ENCODE data around the gene CSTF2T. TPM values are rescaled to one million over a fixed set of nuclear protein-coding genes. Genes with fewer than 3 reads are reported as not detected.
A peak's percentile ranks its signal among the peaks of the same experiment; 100 is the strongest.

Gene CSTF2T
- total RNA-seq, 3 donors from 2014 or later (not counting 1 experiment from before 2014, with no cell fraction given): 29.8 to 34.8 (median 32.8) TPM

DNA sequence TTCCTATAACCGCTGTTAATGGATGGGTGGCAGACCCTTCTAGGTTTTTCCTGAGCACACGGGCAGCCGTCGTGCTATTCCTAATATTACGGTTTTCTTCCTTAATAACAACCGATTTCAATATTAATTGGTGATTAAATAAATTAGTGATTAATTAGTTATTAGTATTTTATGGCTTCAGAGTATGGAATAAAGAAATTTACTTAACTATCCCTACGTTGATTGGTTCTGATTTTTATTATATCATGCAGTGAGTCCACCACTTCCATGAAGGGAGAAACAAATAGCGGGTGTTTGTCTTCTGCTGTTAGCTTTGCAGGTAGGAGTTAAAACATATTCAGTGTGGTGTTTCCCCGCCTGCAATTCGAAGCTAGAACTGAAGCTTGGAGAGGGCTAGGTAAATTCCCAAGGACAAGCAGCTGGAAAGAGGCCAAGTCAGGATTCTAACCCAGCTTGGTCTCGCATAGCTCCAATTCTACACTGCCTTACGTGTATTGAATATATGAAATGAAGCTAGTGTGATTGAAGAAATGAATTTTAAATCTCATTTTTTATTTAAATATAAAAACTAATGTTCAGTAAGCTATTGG, 928 bp upstream of the CSTF2T start:
- intact Hi-C loops (cut with micrococcal nuclease): no loop called here
- peak overlapping the region; percentile 98 to 100 for H3K27ac Mint-ChIP-seq
- H3K27ac ChIP-seq (ENCODE audit: low read length): peak overlapping the region; percentile 93
- no peaks in the 10 kb centered on the region for H3K9me3 Mint-ChIP-seq
- peak overlapping the region; percentile 78 for H3K4me3 ChIP-seq (ENCODE audit: low read length)
- H3K4me3 Mint-ChIP-seq: peak overlapping the region; percentile 99
- H3K27me3 ChIP-seq (ENCODE audit: control insufficient read depth, insufficient read depth, low read length): no peaks in the 10 kb centered on the region
- no peaks in the 10 kb centered on the region for H3K9me3 ChIP-seq (ENCODE audit: control insufficient read depth, insufficient read depth, low read length)
- no peaks in the 10 kb centered on the region for H3K27me3 Mint-ChIP-seq (ENCODE audit: low read depth in 2 of 2)
- peaks cover 10% of the 10 kb centered on the region for H3K36me3 ChIP-seq (ENCODE audit: control insufficient read depth, insufficient read depth, low read length)
- ATAC-seq (no peak), DNase-seq (peak; percentile 20 to 47)
- peaks cover 24% of the 10 kb centered on the region for H3K4me1 ChIP-seq (ENCODE audit: control insufficient read depth, insufficient read depth, low read length)
- 65% methylated on average over 7 of the region's 12 CpGs for WGBS (ENCODE audit: insufficient coverage)
- TF ChIP-seq, protein P1, sequence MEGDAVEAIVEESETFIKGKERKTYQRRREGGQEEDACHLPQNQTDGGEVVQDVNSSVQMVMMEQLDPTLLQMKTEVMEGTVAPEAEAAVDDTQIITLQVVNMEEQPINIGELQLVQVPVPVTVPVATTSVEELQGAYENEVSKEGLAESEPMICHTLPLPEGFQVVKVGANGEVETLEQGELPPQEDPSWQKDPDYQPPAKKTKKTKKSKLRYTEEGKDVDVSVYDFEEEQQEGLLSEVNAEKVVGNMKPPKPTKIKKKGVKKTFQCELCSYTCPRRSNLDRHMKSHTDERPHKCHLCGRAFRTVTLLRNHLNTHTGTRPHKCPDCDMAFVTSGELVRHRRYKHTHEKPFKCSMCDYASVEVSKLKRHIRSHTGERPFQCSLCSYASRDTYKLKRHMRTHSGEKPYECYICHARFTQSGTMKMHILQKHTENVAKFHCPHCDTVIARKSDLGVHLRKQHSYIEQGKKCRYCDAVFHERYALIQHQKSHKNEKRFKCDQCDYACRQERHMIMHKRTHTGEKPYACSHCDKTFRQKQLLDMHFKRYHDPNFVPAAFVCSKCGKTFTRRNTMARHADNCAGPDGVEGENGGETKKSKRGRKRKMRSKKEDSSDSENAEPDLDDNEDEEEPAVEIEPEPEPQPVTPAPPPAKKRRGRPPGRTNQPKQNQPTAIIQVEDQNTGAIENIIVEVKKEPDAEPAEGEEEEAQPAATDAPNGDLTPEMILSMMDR (IDR thresholded peaks at IDR 0.05): no peak
- H3K4me1 Mint-ChIP-seq: peaks cover 44 to 48% of the 10 kb centered on the region in 2 donors
- peaks cover 7% of the 10 kb centered on the region for H3K36me3 Mint-ChIP-seq

DNA sequence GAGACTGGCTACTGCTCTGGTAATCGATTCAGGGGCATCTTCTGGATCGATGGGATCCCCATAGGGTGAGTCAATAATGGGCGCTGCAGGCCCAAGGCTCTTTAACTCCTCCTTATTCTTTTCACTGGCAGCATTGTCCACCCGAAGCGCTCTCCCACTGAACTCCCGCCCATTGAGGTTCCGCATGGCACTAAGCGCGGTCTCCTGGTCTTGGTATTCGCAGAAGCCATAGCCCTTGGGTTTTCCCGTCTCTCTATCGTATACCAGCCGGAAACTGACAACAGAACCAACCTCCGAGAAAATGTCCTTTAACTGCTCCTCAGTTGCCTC, 285 bp downstream of the CSTF2T start:
- Histone ChIP-seq H3K4me3 (ENCODE audit: low read length) (peak overlapping the region; percentile 78), H3K27ac (ENCODE audit: low read length) (peak overlapping the region; percentile 93), H3K27me3 (ENCODE audit: control insufficient read depth, insufficient read depth, low read length) (no peaks in the 10 kb centered on the region), H3K9me3 (ENCODE audit: control insufficient read depth, insufficient read depth, low read length) (no peaks in the 10 kb centered on the region), H3K36me3 (ENCODE audit: control insufficient read depth, insufficient read depth, low read length) (peaks cover 10% of the 10 kb centered on the region), H3K4me1 (ENCODE audit: control insufficient read depth, insufficient read depth, low read length) (peaks cover 24% of the 10 kb centered on the region)
- H3K36me3 Mint-ChIP-seq: peaks cover 7% of the 10 kb centered on the region
- peak overlapping the region; percentile 99 for H3K4me3 Mint-ChIP-seq
- peak overlapping the region; percentile 98 to 100 for H3K27ac Mint-ChIP-seq
- H3K27me3 Mint-ChIP-seq (ENCODE audit: low read depth in 2 of 2): no peaks in the 10 kb centered on the region
- no peaks in the 10 kb centered on the region for H3K9me3 Mint-ChIP-seq
- TF ChIP-seq, protein P1 (IDR thresholded peaks at IDR 0.05): no peak
- intact Hi-C loops (cut with micrococcal nuclease): loop anchor here (10.0 kb wide), 2 partner anchors 176 to 1074 kb away; partner anchors contain the start of gene SGMS1
- WGBS (ENCODE audit: insufficient coverage): under 1% methylated on average over 14 of the region's 14 CpGs
- peaks cover 50 to 55% of the 10 kb centered on the region in 2 donors for H3K4me1 Mint-ChIP-seq
- DNase-seq (no peak), ATAC-seq (peak; percentile 44 to 51 (median 50))

DNA sequence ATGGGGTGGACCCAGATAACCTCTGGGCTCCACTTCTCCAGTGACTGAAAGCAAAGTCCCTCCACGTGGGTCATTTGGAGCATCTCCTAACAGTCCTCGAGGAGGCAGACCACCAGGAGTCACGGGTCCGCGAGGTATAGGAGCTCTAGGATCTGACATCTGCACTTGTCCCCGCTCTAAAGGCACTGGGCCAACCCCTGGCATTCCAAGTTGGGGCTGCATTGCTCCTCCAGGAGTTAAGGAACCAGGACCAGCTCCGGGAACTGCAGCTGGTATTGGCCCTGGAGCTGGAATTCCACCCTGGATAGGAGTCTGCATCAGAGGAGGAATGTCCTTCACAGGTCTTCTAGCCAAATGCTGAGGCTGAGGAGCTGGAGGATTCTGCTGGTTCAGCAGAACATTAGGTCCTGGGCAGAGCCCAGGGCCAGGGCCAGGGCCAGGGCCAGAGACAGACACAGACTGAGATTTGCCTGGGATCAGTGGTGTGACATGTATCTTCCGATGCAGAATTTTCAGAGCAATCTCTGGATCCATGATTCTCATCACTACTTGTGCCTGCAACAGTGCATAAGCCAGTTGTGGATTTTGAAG, 827 bp downstream of the CSTF2T start:
- H3K36me3 ChIP-seq (ENCODE audit: control insufficient read depth, insufficient read depth, low read length): peaks cover 10% of the 10 kb centered on the region
- peak overlapping the region; percentile 78 for H3K4me3 ChIP-seq (ENCODE audit: low read length)
- DNase-seq (peak in 1 of 2 donors; percentile 7), ATAC-seq (no peak)
- peak overlapping the region; percentile 99 for H3K4me3 Mint-ChIP-seq
- peaks cover 24% of the 10 kb centered on the region for H3K4me1 ChIP-seq (ENCODE audit: control insufficient read depth, insufficient read depth, low read length)
- peaks cover 50 to 55% of the 10 kb centered on the region in 2 donors for H3K4me1 Mint-ChIP-seq
- no peaks in the 10 kb centered on the region for H3K9me3 ChIP-seq (ENCODE audit: control insufficient read depth, insufficient read depth, low read length)
- H3K9me3 Mint-ChIP-seq: no peaks in the 10 kb centered on the region
- H3K27me3 ChIP-seq (ENCODE audit: control insufficient read depth, insufficient read depth, low read length): no peaks in the 10 kb centered on the region
- TF ChIP-seq, protein P1 (IDR thresholded peaks at IDR 0.05): no peak
- H3K27ac Mint-ChIP-seq: peak overlapping the region; percentile 98 to 100
- intact Hi-C loops (cut with micrococcal nuclease): loop anchor here (10.0 kb wide), 2 partner anchors 176 to 1074 kb away; partner anchors contain the start of gene SGMS1
- 88% methylated on average over 8 of the region's 8 CpGs for WGBS (ENCODE audit: insufficient coverage)
- peaks cover 7% of the 10 kb centered on the region for H3K36me3 Mint-ChIP-seq
- H3K27me3 Mint-ChIP-seq (ENCODE audit: low read depth in 2 of 2): no peaks in the 10 kb centered on the region
- H3K27ac ChIP-seq (ENCODE audit: low read length): peak overlapping the region; percentile 93
